Esophagus squamous epithelium (tissue), 5 donors: ENCODE measurements around the gene PHKA1. TPM values are rescaled to one million over a fixed set of nuclear protein-coding genes. Genes with fewer than 3 reads are reported as not detected.
"Not testable (repeated sequence)": the region's sequence is repeated elsewhere in the genome, so short reads cannot be mapped to it uniquely, and the experiment has no call there.

ENCODE experiments used
- DNase-seq: peaks from one replicate; lab custom pipeline; 2025; lab: John Stamatoyannopoulos, UW
- H3K27ac ChIP-seq, 4 donors: fragments of 200-600 bp; sonication (generic); one replicate each; pipeline ENCODE4 v1.5.1; 2016 to 2019; ENCODE audit warnings: mild to moderate bottlenecking in 1 of 4
- H3K27me3 ChIP-seq, 4 donors: fragments of 200-600 bp; sonication (generic); 1 replicate in 3 of 4; 2 replicates in 1 of 4; pipeline versions ENCODE4 v1.5.1 to v1.6.0; 2017 to 2021; ENCODE audit warnings: antibody characterized with exemption in 1 of 4
- H3K36me3 ChIP-seq, 3 donors: fragments of 200-600 bp; sonication (generic); one replicate each; pipeline ENCODE4 v1.5.1; 2016 to 2019
- H3K4me1 ChIP-seq, 3 donors: fragments of 200-600 bp; sonication (generic); one replicate each; pipeline ENCODE4 v1.5.1; 2017 to 2019
- H3K4me3 ChIP-seq, 4 donors: fragments of 200-600 bp; sonication (generic); 1 replicate in 3 of 4; 2 replicates in 1 of 4; pipeline ENCODE4 v1.5.1; 2016 to 2019; ENCODE audit warnings: mild to moderate bottlenecking in 2 of 4, moderate library complexity in 1 of 4
- H3K9me3 ChIP-seq, 3 donors: fragments of 200-600 bp; sonication (generic); one replicate each; pipeline ENCODE4 v1.5.1; 2016 to 2019
- CTCF ChIP-seq, 6 experiments: fragments of 450-650 bp in 4 of 6; fragments of 200-600 bp in 2 of 6; sonication (generic) in 2 of 6; IDR thresholded peaks; one replicate each; pipeline ENCODE4 v1.5.1; 2016 to 2019; ENCODE audit warnings: antibody characterized with exemption in 6 of 6, mild to moderate bottlenecking in 4 of 6, moderate library complexity in 4 of 6
- POLR2A ChIP-seq, 4 donors: fragments of 450-650 bp; IDR thresholded peaks; one replicate each; pipeline ENCODE4 v1.6.1; 2017; ENCODE audit warnings: antibody characterized with exemption in 4 of 4, mild to moderate bottlenecking in 4 of 4, moderate library complexity in 3 of 4
- WGBS, 2 donors: methylation state at CpG; one replicate each; pipeline ENCODE4 v1.1.5; 2018; 5-methylcytosine and 5-hydroxymethylcytosine counted together
- intact Hi-C: fragments of 100-400 bp; cut with DNase I; formaldehyde crosslinking; loops from one replicate; pipeline ENCODE4 v1.15.0; 2022
- total RNA-seq, 4 donors: library from RNA; depleted of rRNA; stranded (reverse); fragments of >200 nt; gene quantifications; one replicate each; pipeline ENCODE4 v1.1.0, GENCODE V29; 2016
- donor health status: DM: yes; HTN: yes; CAD: no.

PHKA1 gene
- total RNA-seq, 4 donors from 2014 or later = 5.6 to 10.3 (median 7.2) TPM

- 55 to 63% methylated on average over 2 to 3 of the region's 3 CpGs for WGBS, 2 donors
- DNase-seq = no peak
- no peak overlapping the region for H3K27ac ChIP-seq
- no peaks in the 10 kb centered on the region for H3K9me3 ChIP-seq
- intact Hi-C loops = no loop called here
- peaks cover 0 to 11% (median 0%) of the 10 kb centered on the region in 3 donors for H3K36me3 ChIP-seq
- TF ChIP-seq CTCF (IDR thresholded peaks at IDR 0.05) (no peak), POLR2A (IDR thresholded peaks at IDR 0.05) (no peak)
- no peaks in the 10 kb centered on the region for H3K27me3 ChIP-seq
- no peak overlapping the region for H3K4me3 ChIP-seq
- H3K4me1 ChIP-seq = no peaks in the 10 kb centered on the region
These were observed 109.4 kb downstream of the PHKA1 start for GRCh38 chrX:72604705-72605104.

- WGBS, 2 donors = 75 to 77% methylated on average over 2 of the region's 2 CpGs
- intact Hi-C loops = no loop called here
- DNase-seq = no peak
These were observed 110.0 kb downstream of the PHKA1 start for GRCh38 chrX:72604112-72604511.

GRCh38 chrX:72591038-72591437 lies 123.1 kb downstream of the PHKA1 start:
- H3K4me3 ChIP-seq, H3K27ac ChIP-seq, H3K27me3 ChIP-seq, DNase-seq, H3K36me3 ChIP-seq, intact Hi-C loops, H3K4me1 ChIP-seq, H3K9me3 ChIP-seq: not testable (repeated sequence)
- 72 to 96% methylated on average over 2 to 3 of the region's 4 CpGs for WGBS, 2 donors

More at GRCh38 chrX:72604112-72604511, 110.0 kb downstream of the PHKA1 start:
- peaks cover 0 to 11% (median 0%) of the 10 kb centered on the region in 3 donors for H3K36me3 ChIP-seq
- H3K4me3 ChIP-seq = no peak overlapping the region
- TF ChIP-seq POLR2A (IDR thresholded peaks at IDR 0.05) (no peak), CTCF (IDR thresholded peaks at IDR 0.05) (no peak)
- H3K27me3 ChIP-seq = no peaks in the 10 kb centered on the region
- no peaks in the 10 kb centered on the region for H3K9me3 ChIP-seq
- H3K27ac ChIP-seq = no peak overlapping the region
- no peaks in the 10 kb centered on the region for H3K4me1 ChIP-seq

- TF ChIP-seq CTCF (IDR thresholded peaks at IDR 0.05) (no peak), POLR2A (IDR thresholded peaks at IDR 0.05) (no peak)
- Histone ChIP-seq H3K27ac (no peak overlapping the region), H3K36me3 (peaks cover 0 to 20% (median 0%) of the 10 kb centered on the region in 3 donors), H3K9me3 (peaks cover 0 to 7% (median 0%) of the 10 kb centered on the region in 3 donors), H3K27me3 (no peaks in the 10 kb centered on the region), H3K4me1 (no peaks in the 10 kb centered on the region), H3K4me3 (no peak overlapping the region)
- WGBS, 2 donors = 84 to 90% methylated on average over 3 of the region's 3 CpGs
- intact Hi-C loops = no loop called here
- no peak for DNase-seq
These were observed 129.9 kb downstream of the PHKA1 start for GRCh38 chrX:72584163-72584562.

GRCh38 chrX:72576141-72576894 lies 137.8 kb downstream of the PHKA1 start:
- peaks cover 0 to 7% (median 0%) of the 10 kb centered on the region in 3 donors for H3K36me3 ChIP-seq
- 58 to 62% methylated on average over 7 of the region's 7 CpGs for WGBS, 2 donors
- H3K27ac ChIP-seq = no peak overlapping the region

More at GRCh38 chrX:72576141-72576894, 137.8 kb downstream of the PHKA1 start:
- intact Hi-C loops = no loop called here
- Histone ChIP-seq H3K27me3 (no peaks in the 10 kb centered on the region), H3K9me3 (no peaks in the 10 kb centered on the region), H3K4me3 (no peak overlapping the region), H3K4me1 (peaks cover 0 to 6% (median 0%) of the 10 kb centered on the region in 3 donors)
- TF ChIP-seq CTCF (IDR thresholded peaks at IDR 0.05) = no peak
- no peak for TF ChIP-seq POLR2A (IDR thresholded peaks at IDR 0.05)
- no peak for DNase-seq
